Activated naive CD4-positive, alpha-beta T cell treated with anti-CD3 and anti-CD28 coated beads, Interleukin-2, amount 10 ng/mL, durations not matched to agents 7 days and 5 days (primary cell): Measurements from ENCODE around the gene ITGA1.
A peak's percentile ranks its signal among the peaks of the same experiment; 100 is the strongest.
"Not testable (repeated sequence)": the region's sequence is repeated elsewhere in the genome, so short reads cannot be mapped to it uniquely, and the experiment has no call there.

Experiments
- CTCF ChIA-PET: fragments of 350-600 bp; sonication (Branson Sonifier 250); formaldehyde crosslinking; loops from one replicate; lab custom pipeline; 2021; ENCODE audit warnings: antibody characterized with exemption; lab: Charles Lee
- DNase-seq: peaks from one replicate; pipeline ENCODE4 v3.0.0-alpha.2; 2020
- H3K27ac Mint-ChIP-seq: one replicate; pipeline ENCODE4 v1.8.0; 2021; ENCODE audit warnings: mild to moderate bottlenecking, moderate library complexity, mixed read lengths
- H3K27me3 Mint-ChIP-seq: one replicate; pipeline ENCODE4 v1.8.0; 2021; ENCODE audit warnings: mild to moderate bottlenecking, mixed read lengths
- H3K36me3 Mint-ChIP-seq: one replicate; pipeline ENCODE4 v1.8.0; 2021; ENCODE audit warnings: mixed read lengths
- H3K4me1 Mint-ChIP-seq: one replicate; pipeline ENCODE4 v1.8.0; 2021; ENCODE audit warnings: mixed read lengths
- H3K4me3 Mint-ChIP-seq: one replicate; pipeline ENCODE4 v1.8.0; 2021; ENCODE audit warnings: mild to moderate bottlenecking, moderate library complexity, mixed read lengths
- H3K9me3 Mint-ChIP-seq: one replicate; pipeline ENCODE4 v1.8.0; 2021; ENCODE audit warnings: mixed read lengths

ITGA1 gene

DNA sequence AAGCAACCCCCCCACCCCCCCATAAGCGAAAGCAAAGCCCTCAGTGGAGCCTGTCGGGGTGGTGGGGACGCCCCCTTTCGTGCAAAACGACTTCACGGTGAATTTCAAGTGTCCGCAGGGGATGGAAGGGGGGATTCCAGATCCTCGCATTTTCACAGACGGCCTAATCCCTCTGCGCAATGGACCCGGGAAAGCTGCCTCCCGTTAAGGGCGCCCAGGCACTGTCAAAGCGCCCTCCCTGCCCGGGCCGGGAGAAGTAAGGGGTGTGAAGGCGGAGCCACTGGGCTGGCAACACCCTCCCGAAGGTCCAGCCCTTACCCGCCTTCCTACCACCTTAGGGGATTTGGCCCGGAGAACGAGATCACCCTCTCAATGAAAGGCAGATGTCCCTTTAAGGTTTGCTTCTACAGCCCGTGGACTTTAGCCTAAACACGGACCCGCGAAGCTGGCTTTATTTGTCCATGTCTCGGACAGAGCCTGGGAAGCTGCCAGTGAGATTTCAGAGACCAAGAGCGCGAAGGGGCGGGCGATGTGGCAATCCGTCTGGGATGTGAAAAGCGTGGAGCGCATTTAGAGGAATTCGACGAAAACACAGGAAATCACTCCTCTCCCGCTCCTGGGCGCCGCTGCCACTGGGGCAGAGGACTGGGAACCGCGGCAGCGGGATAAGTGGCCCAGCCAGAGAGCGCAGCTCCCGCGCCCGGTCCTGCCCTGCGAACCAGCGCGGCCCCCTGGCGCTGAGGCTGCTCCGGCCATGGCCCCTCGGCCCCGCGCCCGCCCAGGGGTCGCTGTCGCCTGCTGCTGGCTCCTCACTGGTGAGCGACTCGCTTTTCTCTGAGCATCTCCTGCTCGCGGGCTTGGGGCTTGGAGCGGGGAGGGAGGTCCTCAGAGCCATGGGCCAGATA, at the start of gene ITGA1, which contains the start of gene PELO:
Gene ITGA1, plus strand, starts transcription at position 317 of the 905 bp plus-strand sequence. Its CDS starts 438 bp downstream, at position 755.
Gene PELO, plus strand, starts transcription at position 317 of the 905 bp plus-strand sequence. CDS start 12,479 bp downstream, outside the sequence.
- peak; percentile 54 for DNase-seq
- CTCF ChIA-PET: interaction anchor here (0.8 to 2.1 kb wide), 9 partner anchors 9 to 128 kb away, joined by 3 to 9 read pairs (median 4); no protein-coding TSS in a partner anchor
- Mint-ChIP-seq H3K27ac (no peak within 1 kb of the TSS), H3K9me3 (no peaks in the 10 kb centered on the region), H3K36me3 (no peaks in the 10 kb centered on the region), H3K27me3 (peaks cover 30% of the 10 kb centered on the region), H3K4me3 (peak within 1 kb of the TSS; percentile 78), H3K4me1 (peaks cover 22% of the 10 kb centered on the region)

GRCh38 chr5:52738095-52738506, 49.6 kb upstream of the ITGA1 start:
- H3K27me3 Mint-ChIP-seq: no peaks in the 10 kb centered on the region
- DNase-seq: no peak
- CTCF ChIA-PET: interaction anchor here (0.5 to 1.4 kb wide), 2 partner anchors 11 to 375 kb away, joined by 3 to 4 read pairs; no protein-coding TSS in a partner anchor
- peaks cover 21% of the 10 kb centered on the region for H3K4me1 Mint-ChIP-seq
- H3K4me3 Mint-ChIP-seq: no peak overlapping the region
- peaks cover 3% of the 10 kb centered on the region for H3K36me3 Mint-ChIP-seq
- no peak overlapping the region for H3K27ac Mint-ChIP-seq
- peaks cover 6% of the 10 kb centered on the region for H3K9me3 Mint-ChIP-seq

DNA sequence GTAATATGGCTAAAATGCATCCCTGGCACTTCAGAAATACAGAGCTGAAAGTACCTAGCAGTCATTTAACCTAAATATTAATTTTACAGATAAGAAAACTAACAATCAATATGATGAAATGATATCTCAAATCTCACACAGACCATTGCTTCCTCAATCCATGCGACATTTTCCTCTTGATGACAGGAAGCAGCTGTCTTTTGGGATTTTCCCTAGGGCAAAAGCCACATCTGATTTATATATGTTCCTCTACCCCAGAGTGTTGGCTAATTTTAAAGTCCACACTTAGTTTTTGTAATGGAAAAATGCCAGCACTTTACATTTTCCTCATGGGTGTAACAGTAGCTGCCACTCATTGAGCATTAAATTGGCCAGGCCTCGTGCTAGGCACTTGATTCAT, 47.7 kb upstream of the ITGA1 start:
- no peak overlapping the region for H3K4me3 Mint-ChIP-seq
- peaks cover 40% of the 10 kb centered on the region for H3K4me1 Mint-ChIP-seq
- CTCF ChIA-PET: interaction anchor here (1.2 kb wide), 1 partner anchor 12 kb away, joined by 3 read pairs; no protein-coding TSS in a partner anchor
- H3K27me3 Mint-ChIP-seq: no peaks in the 10 kb centered on the region
- no peak overlapping the region for H3K27ac Mint-ChIP-seq
- no peak for DNase-seq
- peaks cover 6% of the 10 kb centered on the region for H3K9me3 Mint-ChIP-seq
- peaks cover 2% of the 10 kb centered on the region for H3K36me3 Mint-ChIP-seq

DNA sequence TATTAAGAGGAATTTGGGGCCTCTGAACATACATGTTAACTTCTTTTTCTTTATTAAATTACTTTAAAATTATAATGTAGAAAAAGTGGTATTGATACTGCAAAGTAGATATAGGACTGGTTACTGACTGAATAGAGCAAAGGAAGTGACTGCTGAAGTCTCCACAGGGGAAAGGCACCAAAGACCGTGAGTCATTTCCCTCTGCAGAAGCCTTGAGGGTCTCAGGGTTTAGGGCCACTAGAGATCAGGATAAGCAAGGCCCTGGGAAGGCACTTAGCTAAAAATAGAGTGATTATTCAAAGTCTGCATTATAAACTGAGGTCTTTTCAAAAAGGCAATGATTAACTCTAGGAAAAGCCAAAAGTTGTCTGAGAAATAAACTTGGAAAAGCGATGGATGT, 44.7 kb upstream of the ITGA1 start:
- peaks cover 48% of the 10 kb centered on the region for H3K4me1 Mint-ChIP-seq

GRCh38 chr5:52743529-52743928, 44.2 kb upstream of the ITGA1 start:
- Mint-ChIP-seq H3K36me3 (peaks cover 4% of the 10 kb centered on the region), H3K4me3 (no peak overlapping the region), H3K4me1 (peaks cover 48% of the 10 kb centered on the region), H3K27ac (peak overlapping the region; percentile 75), H3K9me3 (no peaks in the 10 kb centered on the region), H3K27me3 (peaks cover 4% of the 10 kb centered on the region)
- no peak for DNase-seq
- CTCF ChIA-PET: interaction anchor here (0.9 kb wide), 1 partner anchor 16 kb away, joined by 5 read pairs; no protein-coding TSS in a partner anchor

More for the DNA sequence above, 44.7 kb upstream of the ITGA1 start:
- CTCF ChIA-PET: interaction anchor here (0.9 kb wide), 1 partner anchor 15 kb away, joined by 5 read pairs; no protein-coding TSS in a partner anchor
- H3K36me3 Mint-ChIP-seq: peaks cover 4% of the 10 kb centered on the region
- no peak overlapping the region for H3K4me3 Mint-ChIP-seq
- no peak for DNase-seq
- no peaks in the 10 kb centered on the region for H3K9me3 Mint-ChIP-seq
- H3K27me3 Mint-ChIP-seq: peaks cover 4% of the 10 kb centered on the region
- peak overlapping the region; percentile 75 for H3K27ac Mint-ChIP-seq

DNA sequence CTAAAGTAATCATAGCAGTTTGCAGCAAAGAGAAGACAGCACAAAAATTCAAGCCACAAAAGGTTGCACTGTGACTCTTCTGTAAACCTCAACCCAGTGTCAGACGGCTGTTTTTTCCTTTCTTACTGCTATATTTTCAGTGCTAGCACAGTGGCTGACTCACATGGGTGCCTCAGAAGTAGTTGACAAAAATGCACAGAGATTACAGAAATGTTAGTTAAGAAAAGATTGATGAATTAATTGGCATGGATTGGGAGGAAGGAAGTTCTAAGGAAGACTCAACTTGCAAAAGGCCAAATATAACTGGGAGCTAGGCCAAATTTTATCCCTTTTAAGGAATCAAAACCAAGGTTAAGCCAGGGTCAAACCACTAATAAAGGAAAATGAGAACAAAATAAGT, 43.7 kb upstream of the ITGA1 start:
- Mint-ChIP-seq H3K4me3 (no peak overlapping the region), H3K9me3 (no peaks in the 10 kb centered on the region), H3K27ac (peak overlapping the region; percentile 75), H3K36me3 (peaks cover 4% of the 10 kb centered on the region), H3K27me3 (peaks cover 4% of the 10 kb centered on the region), H3K4me1 (peaks cover 52% of the 10 kb centered on the region)
- CTCF ChIA-PET: no interaction called here
- peak; percentile 41 for DNase-seq

GRCh38 chr5:52744867-52745458, 42.8 kb upstream of the ITGA1 start:
- H3K9me3 Mint-ChIP-seq, H3K36me3 Mint-ChIP-seq, CTCF ChIA-PET, H3K27me3 Mint-ChIP-seq, H3K4me3 Mint-ChIP-seq: not testable (repeated sequence)
- peak overlapping the region; percentile 21 for H3K27ac Mint-ChIP-seq
- peaks cover 53% of the 10 kb centered on the region for H3K4me1 Mint-ChIP-seq
- DNase-seq: peak; percentile 21

DNA sequence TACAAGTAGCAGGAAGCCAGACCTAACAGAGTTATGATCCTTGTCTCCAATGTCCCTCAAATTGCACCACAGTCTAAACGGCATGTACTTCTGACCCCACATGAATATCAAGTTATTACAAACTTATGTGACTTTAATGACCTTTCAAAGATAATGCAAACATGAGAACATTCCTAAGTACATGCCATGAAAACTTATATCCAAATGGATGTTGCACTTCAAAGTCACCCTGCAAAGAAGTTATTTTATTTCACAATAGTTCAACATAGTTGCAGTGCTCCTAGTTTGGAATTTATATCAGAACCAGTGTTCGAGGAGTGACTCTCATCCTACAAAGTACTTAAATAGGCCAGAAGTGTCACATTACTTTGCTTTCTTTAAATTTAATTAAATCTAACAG, 41.2 kb upstream of the ITGA1 start:
- H3K36me3 Mint-ChIP-seq: peaks cover 4% of the 10 kb centered on the region
- H3K27ac Mint-ChIP-seq: no peak overlapping the region
- H3K4me1 Mint-ChIP-seq: peaks cover 53% of the 10 kb centered on the region
- H3K9me3 Mint-ChIP-seq: no peaks in the 10 kb centered on the region
- no peak overlapping the region for H3K4me3 Mint-ChIP-seq
- DNase-seq: no peak
- CTCF ChIA-PET: no interaction called here
- H3K27me3 Mint-ChIP-seq: peaks cover 4% of the 10 kb centered on the region

DNA sequence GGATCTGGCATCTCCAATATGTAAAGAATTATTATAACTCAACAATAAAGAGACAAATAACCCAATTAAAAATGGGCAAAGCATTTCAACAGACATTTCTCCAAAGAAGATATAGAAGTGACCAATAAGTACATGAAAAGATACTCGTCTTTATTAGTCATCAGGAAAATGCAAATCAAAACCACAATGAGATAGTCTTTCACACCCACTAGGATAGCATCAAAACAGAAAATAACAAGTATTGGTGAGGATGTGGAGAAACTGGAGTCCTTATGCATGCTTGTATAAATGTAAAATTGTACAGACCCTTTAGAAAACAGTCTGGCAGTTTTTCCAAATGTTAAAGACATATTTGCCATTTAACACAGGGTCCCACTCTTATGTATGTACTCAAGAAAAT, 39.1 kb upstream of the ITGA1 start:
- no peak overlapping the region for H3K4me3 Mint-ChIP-seq
- DNase-seq: no peak
- H3K4me1 Mint-ChIP-seq: peaks cover 37% of the 10 kb centered on the region
- H3K9me3 Mint-ChIP-seq: no peaks in the 10 kb centered on the region
- no peak overlapping the region for H3K27ac Mint-ChIP-seq
- peaks cover 4% of the 10 kb centered on the region for H3K27me3 Mint-ChIP-seq
- CTCF ChIA-PET: no interaction called here
- peaks cover 4% of the 10 kb centered on the region for H3K36me3 Mint-ChIP-seq

DNA sequence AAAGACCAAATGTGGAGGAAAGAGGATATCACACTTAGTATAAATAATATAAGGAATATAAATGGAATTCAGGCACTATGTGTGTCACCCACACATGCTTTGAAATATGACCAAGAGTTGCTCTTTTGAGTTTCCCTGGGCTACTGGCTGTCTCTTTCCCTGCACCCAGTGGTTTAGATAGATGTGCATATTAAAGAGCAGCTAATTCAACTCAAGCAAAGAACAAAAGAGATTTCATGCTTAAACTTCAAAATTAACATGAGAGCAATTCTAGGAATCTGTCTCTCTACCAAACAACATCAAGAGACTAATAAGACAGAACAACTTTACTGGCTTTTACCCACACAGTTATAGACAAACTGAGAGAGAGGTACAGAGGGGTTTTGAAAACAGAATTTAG, 38.0 kb upstream of the ITGA1 start:
- Mint-ChIP-seq H3K27ac (no peak overlapping the region), H3K4me1 (peaks cover 26% of the 10 kb centered on the region), H3K9me3 (no peaks in the 10 kb centered on the region), H3K36me3 (peaks cover 4% of the 10 kb centered on the region), H3K4me3 (no peak overlapping the region), H3K27me3 (peaks cover 4% of the 10 kb centered on the region)
- CTCF ChIA-PET: no interaction called here
- DNase-seq: no peak

GRCh38 chr5:52751137-52751536, 36.6 kb upstream of the ITGA1 start:
- CTCF ChIA-PET: no interaction called here
- Mint-ChIP-seq H3K4me3 (no peak overlapping the region), H3K27me3 (peaks cover 4% of the 10 kb centered on the region), H3K36me3 (no peaks in the 10 kb centered on the region), H3K4me1 (peaks cover 15% of the 10 kb centered on the region), H3K27ac (no peak overlapping the region), H3K9me3 (no peaks in the 10 kb centered on the region)
- no peak for DNase-seq

- H3K4me3 Mint-ChIP-seq: no peak overlapping the region
Measured at GRCh38 chr5:52754051-52754450, 33.7 kb upstream of the ITGA1 start.

DNA sequence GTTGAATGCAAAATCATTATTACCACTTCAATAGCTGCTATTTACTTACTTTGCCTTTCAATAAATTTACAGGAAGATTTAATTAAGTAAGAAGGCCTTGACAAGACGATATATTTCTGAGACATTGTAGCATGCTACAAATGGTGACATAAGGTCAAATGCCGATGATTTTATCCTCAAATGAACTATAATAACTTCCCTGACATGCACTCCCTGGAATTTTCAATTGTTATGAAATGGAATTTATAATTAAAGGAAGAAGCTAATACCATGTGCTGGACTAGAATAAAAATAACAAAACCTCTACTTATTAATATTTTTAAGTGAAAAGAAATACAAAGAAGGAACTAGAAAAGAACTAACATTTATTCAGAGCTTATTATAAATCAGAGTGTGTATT, 30.2 kb upstream of the ITGA1 start:
- Mint-ChIP-seq H3K9me3 (peaks cover 2% of the 10 kb centered on the region), H3K36me3 (no peaks in the 10 kb centered on the region), H3K4me1 (no peaks in the 10 kb centered on the region), H3K4me3 (no peak overlapping the region), H3K27ac (no peak overlapping the region), H3K27me3 (no peaks in the 10 kb centered on the region)
- CTCF ChIA-PET: no interaction called here
- DNase-seq: no peak

More at GRCh38 chr5:52754051-52754450, 33.7 kb upstream of the ITGA1 start:
- H3K36me3 Mint-ChIP-seq: no peaks in the 10 kb centered on the region
- no peak overlapping the region for H3K27ac Mint-ChIP-seq
- H3K9me3 Mint-ChIP-seq: no peaks in the 10 kb centered on the region
- H3K4me1 Mint-ChIP-seq: peaks cover 3% of the 10 kb centered on the region
- DNase-seq: no peak
- H3K27me3 Mint-ChIP-seq: no peaks in the 10 kb centered on the region
- CTCF ChIA-PET: interaction anchor here (0.6 kb wide), 1 partner anchor 345 kb away, joined by 3 read pairs; no protein-coding TSS in a partner anchor

DNA sequence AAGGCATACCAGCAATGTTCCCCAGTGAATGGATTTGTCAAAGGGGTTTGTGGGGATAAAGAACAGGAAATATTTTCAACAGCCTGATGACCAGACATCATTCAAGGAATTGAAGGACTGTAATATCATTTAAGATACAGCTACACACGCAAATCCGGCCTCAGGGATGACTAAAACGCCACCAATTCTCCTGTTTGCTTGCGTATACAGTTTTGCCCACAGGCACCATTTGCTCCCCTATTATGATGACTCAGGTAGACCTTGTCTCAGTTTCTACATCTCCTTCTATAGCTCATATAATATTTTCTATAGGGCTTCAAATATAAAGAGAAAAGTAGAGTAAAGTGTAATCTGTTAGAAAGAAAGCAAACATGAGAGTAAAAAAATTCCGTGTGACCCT, 29.7 kb upstream of the ITGA1 start:
- no peaks in the 10 kb centered on the region for H3K36me3 Mint-ChIP-seq
- no peaks in the 10 kb centered on the region for H3K4me1 Mint-ChIP-seq
- no peak for DNase-seq
- no peak overlapping the region for H3K4me3 Mint-ChIP-seq
- no peak overlapping the region for H3K27ac Mint-ChIP-seq
- peaks cover 2% of the 10 kb centered on the region for H3K9me3 Mint-ChIP-seq
- H3K27me3 Mint-ChIP-seq: no peaks in the 10 kb centered on the region
- CTCF ChIA-PET: no interaction called here
